NCI-H460 (cell line): ENCODE measurements around the gene RBM20. TPM values are rescaled to one million over a fixed set of nuclear protein-coding genes. Genes with fewer than 3 reads are reported as not detected.

Source experiments
- DNase-seq: peaks from one replicate; pipeline ENCODE4 v3.0.0-alpha.2; 2016; ENCODE audit warnings: low read depth; ENCODE audit errors: extremely low read depth
- total RNA-seq: library from RNA; depleted of rRNA; stranded (reverse); fragments of >200 nt; shearing (Covaris generic); gene quantifications from 2 replicates; pipeline ENCODE4 v1.2.3, GENCODE V29; 2014

RBM20 gene
- total RNA-seq, 1 experiment from 2014 or later: 2.0 TPM

DNA sequence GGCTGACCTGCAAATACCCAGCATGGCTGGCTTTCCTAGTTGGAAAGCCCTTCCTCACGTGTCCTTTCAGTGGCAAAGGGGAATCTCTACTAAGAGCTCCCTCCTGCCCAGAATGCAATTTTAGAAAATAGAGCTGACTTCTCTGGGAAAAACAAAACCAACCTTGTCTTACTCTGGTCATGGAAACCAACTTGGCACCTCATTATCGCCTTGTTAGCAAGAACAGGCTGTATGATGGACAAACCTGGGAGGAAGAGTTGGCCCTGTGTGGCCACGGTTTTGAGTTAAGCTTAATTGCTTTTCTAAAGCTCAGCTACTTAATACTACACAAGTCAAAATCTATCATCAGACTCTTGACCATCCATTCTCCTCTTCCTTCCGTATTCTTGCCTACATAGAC lies 133.5 kb downstream of the RBM20 start:
- DNase-seq: no peak

DNA sequence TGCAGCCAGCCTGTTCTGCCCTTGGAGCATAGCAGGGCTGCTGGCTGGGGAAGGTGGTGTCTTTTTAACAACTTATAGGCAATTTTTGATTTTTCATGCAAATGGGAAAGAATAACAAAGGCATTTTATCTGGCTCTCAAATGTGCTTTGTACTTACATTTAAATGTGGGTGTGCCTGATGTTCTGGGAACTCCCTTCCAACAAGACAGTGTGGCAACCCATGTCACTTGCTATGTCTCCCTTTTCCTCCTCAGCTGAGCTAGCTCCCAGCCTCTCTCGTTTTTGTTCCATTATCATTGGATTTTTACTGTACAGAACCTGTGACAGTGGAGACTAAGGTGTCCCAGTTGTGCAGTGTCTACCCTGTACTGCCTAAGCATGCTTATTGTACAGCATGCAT lies 134.1 kb downstream of the RBM20 start:
- DNase-seq: no peak

DNA sequence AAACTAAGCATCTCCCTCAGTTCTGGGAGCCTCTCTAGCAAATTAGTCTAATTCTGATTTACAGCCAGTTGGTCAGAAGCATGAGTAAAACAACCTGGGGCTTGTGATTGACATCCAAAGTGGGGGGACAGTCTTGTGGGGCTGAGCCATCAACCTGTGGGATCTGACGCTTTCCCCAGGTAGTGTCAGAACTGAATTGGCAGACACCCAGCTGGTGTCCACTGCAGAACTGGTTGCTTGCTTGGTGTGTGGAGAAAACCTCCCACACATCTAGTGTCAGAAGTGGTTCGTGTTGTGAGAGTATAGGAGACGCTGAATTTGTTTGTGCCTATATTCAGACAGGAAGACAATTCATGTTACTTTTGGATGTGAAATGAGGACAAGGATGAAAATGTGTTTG lies 135.4 kb downstream of the RBM20 start:
- DNase-seq: no peak

DNA sequence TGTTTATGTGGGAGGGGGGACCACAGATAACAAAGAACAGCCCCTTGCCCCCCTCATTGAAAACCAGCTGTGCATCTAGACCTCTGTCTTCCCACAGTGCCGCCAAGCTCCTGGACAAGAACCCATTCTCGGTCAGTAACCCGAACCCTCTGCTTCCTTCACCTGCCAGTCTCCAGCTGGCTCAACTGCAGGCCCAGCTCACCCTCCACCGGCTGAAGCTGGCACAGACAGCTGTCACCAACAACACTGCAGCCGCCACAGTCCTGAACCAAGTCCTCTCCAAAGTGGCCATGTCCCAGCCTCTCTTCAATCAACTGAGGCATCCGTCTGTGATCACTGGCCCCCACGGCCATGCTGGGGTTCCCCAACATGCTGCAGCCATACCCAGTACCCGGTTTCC lies 136.6 kb downstream of the RBM20 start:
- DNase-seq: no peak

DNA sequence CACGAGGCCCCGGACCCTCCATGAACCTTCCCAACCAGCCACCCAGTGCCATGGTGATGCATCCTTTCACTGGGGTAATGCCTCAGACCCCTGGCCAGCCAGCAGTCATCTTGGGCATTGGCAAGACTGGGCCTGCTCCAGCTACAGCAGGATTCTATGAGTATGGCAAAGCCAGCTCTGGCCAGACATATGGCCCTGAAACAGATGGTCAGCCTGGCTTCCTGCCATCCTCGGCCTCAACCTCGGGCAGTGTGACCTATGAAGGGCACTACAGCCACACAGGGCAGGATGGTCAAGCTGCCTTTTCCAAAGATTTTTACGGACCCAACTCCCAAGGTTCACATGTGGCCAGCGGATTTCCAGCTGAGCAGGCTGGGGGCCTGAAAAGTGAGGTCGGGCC lies 137.0 kb downstream of the RBM20 start:
- DNase-seq: no peak

DNA sequence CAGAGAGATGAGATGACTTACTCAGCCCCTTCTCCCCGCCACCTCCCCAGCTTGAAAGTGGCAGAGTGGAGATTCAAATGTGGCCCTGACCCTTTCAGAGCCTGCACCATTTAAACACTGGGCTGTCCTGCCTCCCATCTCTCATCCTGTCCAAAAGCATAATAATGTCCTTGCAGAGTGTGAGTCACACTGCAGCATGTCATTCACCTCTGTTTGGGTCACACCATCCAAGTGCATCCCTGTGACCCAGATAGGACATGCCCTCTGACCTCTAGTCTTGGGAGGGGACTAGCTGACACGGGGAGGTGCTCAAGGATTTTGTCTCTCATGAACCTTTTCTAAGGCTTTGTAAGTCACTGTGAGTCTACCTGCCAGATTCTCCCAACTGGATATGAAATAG lies 138.5 kb downstream of the RBM20 start:
- DNase-seq: no peak

DNA sequence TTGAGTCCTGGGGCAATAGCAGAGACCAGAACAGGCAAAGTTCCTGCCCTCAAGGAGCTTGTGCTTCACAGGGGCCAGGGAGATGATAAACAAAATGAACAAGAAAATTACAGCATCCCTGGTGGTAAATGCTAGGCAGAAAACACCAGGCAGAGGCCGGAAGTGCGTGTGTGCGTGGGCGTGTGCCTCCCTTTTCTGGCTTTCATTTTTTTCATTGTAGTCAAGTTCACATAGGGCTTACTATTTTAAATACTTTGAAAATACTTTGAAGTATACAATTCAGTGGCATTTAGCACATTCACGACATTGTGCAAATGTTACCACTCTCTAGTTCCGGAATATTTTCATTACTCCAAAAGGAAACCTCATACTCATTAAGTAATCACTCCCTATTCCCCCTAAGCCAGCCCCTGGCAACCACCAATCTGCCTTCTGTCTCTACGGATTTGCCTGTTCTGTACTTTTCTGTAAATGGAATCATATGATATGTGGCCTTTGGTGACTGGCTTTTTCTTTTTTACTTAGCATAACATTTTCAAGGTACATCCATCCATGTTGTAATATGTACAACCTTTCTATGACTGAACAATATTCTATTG lies 139.5 kb downstream of the RBM20 start:
- no peak for DNase-seq

DNA sequence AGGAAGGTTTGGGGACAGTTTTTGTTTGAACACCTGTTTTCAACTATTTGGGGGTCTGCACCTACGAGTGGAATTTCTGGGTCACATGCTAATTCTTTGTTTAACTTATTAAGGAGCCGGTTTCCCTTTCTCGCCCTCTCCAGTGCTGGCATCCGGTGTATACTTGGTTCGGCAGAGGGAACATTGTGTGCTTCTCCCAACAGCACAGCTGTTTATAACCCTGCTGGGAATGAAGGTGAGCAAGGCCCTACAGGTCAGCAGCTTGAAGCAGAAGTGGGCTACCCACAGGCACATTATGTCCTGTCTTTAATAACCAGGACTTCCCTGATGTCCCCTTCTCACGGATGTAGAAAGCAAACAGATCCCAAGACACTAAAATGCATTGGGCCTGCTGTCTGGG lies 140.1 kb downstream of the RBM20 start:
- no peak for DNase-seq

DNA sequence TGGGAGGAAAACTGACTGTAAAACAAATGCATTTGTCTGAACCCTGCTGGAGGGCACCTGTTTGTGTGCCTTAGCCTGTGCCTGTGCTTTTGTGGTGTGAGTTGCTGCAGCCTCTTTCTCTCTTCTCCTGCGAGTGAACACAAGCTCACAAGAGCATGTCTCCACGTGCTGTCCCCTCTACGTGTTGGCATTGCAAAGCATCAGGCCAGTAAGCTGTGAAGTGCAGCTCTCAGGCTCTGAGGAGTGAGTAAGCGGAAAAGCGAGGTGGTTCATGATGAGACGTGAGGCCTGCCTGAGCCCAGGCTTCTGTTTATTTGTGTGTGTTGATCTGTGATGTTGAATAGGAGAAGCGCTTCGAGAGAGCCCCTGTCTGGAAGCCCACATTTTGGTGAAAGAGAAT lies 142.0 kb downstream of the RBM20 start:
- DNase-seq: no peak

DNA sequence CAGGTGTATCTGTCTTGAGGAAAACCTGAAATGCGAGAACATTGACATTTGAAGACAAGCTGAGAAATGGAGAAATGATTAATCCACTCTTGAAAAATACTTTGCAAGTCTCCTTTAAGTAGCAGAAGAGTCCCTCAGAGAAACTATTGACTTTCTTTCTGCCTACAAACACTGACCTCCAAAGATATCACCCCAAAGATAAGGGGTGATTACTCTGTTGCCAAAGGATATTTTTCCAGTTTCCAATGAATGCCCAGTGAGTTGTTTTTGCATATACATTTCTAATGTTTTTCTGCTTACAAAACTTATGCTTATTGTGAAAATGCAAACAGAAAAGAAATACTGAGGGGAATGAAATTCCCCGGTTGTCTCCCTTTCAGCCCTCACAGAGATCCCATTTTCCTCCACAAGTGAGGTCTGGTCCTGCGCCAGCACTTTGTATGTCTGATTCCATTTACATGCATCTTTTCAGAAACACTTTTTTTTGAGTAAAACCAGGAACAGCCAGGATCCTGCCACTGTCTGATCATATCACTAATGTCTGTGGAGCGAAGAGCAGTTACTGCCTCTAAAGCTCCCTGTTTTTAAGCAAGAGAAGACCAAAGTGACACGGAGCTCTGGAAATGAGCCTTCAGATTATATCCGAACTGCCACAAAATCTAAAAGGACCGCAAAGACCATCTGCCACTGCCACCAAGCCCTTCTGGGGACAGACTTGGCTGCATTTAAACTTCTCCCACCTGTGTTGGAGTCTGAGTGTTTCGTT lies 144.7 kb downstream of the RBM20 start:
- no peak for DNase-seq

DNA sequence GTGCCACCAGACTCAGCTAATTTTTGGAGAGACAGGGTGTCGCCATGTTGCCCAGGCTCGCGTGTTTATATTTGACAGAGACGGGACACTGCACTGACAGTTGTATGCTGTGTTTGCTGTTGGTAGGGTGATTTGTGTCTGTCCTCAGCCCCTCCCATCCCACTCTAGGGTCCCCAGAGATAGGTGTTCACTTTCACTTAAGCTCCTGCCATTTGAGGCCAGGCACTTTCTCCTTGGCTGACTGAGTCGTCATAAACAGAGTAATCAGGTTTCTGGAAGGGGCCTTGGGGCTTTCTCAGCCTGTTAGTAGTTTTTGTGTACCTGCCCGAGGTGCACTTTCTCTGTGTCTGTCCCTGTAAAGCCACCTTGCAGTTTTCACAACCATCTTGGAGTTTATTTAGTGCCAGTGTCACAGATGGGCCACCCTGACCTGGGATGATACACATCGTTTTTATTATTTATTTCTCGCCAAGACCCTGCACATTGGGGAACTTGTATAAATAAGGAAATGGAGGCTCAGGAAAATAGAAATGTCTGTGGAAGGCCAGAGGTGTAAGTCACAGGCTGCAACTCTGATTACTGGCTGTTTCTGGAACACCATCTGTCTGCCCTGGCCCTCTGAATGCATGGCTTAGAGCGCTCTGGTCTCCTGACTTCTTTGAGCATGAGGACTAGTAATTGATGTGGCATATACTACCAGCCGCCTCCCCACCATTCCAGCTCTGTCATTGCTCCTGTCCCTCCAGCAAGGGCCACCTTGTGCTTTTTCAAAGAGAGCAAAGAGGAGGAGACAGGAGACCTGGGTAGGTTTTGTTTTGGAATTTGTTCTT lies 145.7 kb downstream of the RBM20 start:
- no peak for DNase-seq

DNA sequence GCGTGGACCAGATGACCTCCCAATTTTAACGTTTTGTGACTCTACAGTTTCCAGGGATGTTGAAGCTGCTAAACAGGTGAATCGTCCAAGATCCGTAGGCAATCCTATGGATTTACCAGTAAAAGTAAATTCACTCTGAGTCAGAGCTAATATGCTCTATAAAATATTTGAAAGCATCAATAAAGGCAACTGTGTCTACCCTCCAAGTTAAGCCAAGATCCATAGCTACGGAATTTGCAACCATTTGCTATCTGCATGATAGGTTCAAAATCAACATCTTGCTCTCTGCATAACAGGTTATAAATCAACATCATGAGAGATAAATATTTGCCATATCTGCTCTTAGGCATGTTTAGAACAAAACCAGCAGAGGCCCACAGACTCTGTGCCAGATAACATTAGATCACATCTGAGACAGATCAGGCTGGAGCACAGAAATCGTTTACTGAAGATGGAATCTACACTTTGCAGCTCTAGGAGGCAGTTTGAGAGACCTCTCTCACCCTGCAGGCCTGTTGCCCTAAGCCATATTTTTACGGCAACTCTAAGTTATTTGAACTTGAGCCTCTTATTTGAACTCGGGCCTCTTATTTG lies 146.9 kb downstream of the RBM20 start:
- DNase-seq: no peak

DNA sequence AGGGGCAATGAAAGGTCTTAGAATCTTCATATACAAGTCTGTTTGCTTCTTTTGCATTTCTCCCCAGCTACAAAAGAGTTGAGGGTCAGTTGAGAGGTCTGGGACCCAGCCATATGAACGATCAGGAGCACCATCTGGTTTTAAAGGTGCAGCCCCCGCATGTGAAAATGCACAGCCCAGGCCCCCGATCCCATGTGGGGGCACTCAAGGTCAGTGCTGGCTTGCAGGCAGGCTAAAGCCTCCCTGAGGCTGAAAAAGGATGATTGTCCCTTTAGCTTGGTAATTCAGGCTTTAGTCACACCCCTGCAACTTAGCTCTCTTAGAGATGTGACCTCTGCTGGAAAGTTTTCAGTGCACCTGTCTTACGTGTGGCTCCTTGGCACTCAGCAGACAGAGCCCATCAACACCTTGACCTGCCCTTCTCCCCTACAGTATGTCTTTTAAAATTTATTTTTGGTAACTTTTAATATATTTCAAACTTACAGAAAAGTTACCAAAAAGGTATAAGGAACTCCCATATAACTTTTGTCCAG lies 147.5 kb downstream of the RBM20 start:
- no peak for DNase-seq

DNA sequence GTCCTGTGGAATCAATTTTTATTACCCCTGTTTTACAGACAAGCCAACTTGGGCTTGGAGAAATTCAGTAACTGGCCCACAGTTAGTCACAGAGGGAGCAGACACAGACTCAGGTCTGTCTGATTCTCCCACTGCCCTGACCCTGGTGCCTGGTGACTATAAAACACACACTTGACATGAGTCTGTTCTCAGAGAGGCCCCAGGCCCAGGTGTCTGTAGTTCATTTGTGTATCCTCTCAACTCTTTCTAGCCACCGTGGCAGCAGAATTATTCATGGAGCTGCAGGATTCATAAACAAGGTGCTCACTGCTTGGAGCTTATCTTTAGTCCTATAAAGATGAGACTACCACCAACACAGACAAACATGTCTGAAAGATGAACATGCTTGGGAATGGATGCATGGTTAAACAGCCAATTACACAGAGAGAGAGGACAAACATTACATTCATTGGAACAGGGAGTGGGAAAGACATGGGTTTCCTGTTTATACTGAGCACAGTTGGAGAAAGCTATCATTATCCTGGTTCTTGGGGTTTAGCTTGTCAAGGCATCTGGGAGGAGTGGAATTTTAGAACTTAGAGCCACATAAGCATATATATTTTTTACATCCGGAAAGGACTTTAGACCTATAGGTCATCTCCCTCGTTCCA lies 148.5 kb downstream of the RBM20 start:
- no peak for DNase-seq

DNA sequence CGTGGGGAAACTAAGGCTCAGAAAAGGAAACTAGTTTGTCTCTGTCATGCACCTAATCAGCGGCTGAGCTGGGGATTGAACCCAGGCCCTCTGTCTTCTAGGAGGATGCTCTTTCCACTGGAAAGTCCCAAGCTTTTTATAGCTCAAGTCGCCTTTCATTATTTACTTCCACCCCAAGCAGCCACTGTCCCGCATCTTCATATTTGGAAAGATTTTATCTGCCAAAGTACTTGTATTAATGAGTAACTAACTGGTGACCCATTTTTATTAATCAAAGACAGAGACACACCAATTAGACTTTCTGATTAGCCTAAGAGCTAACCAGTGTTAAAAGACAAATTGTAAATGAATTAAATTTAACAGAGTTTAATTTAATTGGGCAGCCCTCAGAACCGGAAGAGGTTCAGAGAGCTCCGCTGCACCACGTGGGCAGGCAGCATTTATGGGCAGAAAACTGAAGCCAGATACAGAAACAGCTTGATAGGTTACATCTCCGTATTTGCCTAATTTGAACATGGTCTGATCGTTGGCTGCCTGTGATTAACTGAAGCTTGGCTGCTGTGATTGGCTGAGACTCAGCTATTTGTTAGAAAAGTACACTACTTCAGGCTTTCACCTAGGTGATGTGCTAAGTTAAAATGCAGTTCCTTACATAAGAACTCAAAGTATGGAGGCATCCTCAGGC lies 149.1 kb downstream of the RBM20 start:
- DNase-seq: no peak

DNA sequence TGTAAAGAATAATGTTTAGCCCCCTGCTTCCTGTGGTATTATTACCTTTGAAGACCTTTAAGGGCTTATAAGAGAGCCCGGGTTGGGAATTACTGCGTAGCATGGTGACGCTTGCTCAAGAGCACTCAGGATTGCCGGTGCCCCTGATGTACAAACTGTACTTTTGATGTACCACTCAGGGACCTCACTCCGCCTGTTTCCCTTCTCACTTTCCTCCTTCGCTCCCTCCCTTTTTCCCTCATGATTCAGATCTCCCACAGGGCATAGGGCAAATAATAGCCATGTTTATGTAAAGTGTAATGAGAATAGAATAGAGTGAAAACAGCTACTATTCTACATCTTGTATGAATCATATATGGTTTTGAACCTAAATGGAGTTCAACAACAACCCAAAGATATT lies 149.8 kb downstream of the RBM20 start:
- no peak for DNase-seq

DNA sequence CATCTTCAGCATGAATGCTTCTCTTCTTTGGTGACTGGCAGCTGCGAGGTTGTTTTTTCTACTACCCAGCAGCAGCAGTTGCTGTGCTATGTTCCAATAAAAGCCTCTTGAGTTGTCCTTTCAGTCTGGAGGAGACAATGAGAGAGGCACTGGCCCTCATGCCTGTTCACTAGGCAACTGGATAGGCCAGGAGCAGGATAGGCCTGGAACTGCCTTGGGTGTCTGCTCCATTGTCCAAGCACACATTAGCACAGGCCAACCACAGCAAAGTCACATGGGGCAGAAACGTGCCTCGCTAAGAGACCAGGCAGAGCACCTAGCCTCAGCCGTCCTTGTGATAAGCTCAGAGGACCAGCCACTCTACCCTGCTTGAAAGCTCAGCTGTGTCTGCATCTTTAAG lies 150.7 kb downstream of the RBM20 start:
- no peak for DNase-seq

DNA sequence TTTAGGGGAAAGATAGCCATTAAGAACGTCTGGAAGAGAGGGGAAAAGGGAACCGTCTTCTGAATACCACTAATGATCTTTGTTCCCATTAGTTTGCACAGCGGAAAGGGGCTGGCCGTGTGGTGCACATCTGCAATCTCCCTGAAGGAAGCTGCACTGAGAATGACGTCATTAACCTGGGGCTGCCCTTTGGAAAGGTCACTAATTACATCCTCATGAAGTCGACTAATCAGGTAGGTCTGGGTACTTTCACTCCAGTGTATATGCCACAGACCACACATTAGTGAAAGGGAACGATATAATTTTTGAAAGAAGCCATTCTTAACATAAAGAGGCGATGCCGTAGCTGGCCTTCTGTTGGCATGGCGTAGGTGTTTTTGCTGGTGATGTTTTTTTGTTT lies 153.3 kb downstream of the RBM20 start:
- DNase-seq: no peak

DNA sequence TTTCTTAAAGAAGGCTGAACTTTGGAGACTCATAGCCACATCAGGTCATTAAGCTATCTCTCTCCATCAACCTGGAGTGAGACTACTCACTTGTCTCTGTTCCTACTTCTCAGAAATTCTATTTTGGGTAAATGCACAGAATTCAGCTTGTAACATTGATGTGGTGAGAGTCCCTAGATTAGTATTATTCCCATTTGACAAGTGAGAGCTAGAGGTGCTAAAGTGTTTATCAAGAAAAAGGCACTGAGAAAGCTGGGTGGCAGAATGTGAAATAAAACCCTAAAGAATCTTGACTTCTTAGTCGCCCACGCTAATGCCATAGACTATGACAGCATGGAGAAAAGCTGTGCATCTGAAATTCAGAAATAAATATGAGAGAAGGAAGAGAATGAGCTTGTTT lies 154.2 kb downstream of the RBM20 start:
- DNase-seq: no peak

DNA sequence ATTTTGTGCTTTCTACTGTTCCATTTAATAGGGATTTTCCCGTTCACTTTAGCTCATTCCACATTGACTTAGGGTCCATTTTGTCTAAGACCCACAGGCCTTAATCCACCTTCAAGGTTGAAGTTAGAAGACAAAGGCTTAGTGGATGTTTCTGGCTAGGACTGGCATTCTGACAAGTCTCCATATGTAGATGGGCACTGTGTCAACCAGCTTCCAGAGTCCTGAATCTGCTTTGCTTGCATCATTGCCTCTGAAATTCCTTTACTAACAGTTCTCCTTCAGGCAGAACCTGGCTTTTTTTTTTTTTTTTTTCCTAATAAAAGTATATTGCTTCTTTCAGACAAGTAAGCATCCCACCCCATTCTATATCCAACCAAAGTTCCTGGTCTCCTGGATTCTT lies 158.0 kb downstream of the RBM20 start:
- no peak for DNase-seq
